Endodermal cell (in vitro differentiated cells): Measurements from ENCODE around the gene SUN2. TPM values are rescaled to one million over a fixed set of nuclear protein-coding genes. Genes with fewer than 3 reads are reported as not detected.
A peak's percentile ranks its signal among the peaks of the same experiment; 100 is the strongest.

Source experiments
- DNase-seq: peaks from one replicate; pipeline ENCODE4 v3.0.0-alpha.2; 2017
- H3K27ac ChIP-seq: 2 replicates; pipeline ENCODE4 v1.5.1; 2013; ENCODE audit warnings: mild to moderate bottlenecking, low read depth, low read length, moderate library complexity
- H3K27me3 ChIP-seq: 2 replicates; pipeline ENCODE4 v1.6.1; 2013; ENCODE audit warnings: mild to moderate bottlenecking, low read length, moderate library complexity; ENCODE audit not compliant: insufficient read depth, control insufficient read depth, poor library complexity, severe bottlenecking
- H3K36me3 ChIP-seq: 2 replicates; pipeline ENCODE4 v1.7.0; 2013; ENCODE audit warnings: mild to moderate bottlenecking, low read length, moderate library complexity; ENCODE audit not compliant: control insufficient read depth, insufficient read depth
- H3K4me1 ChIP-seq: one replicate; pipeline ENCODE4 v1.7.0; 2013; ENCODE audit warnings: low read length; ENCODE audit not compliant: control insufficient read depth, insufficient read depth
- H3K4me3 ChIP-seq: 2 replicates; pipeline ENCODE4 v1.5.1; 2013; ENCODE audit warnings: mild to moderate bottlenecking, low read length, moderate library complexity
- H3K9ac ChIP-seq: 2 replicates; pipeline ENCODE4 v1.6.1; 2013; ENCODE audit warnings: mild to moderate bottlenecking, low read length, moderate library complexity; ENCODE audit not compliant: poor library complexity, severe bottlenecking; ENCODE audit errors: extremely low read depth
- H3K9me3 ChIP-seq: 2 replicates; pipeline ENCODE4 v1.6.1; 2013; ENCODE audit warnings: mild to moderate bottlenecking, low read length, moderate library complexity; ENCODE audit not compliant: control insufficient read depth
- H3K27ac Mint-ChIP-seq: 2 replicates; pipeline ENCODE4 v1.8.0; 2020; ENCODE audit warnings: mixed read lengths
- H3K27me3 Mint-ChIP-seq: 2 replicates; pipeline ENCODE4 v1.8.0; 2021; ENCODE audit warnings: mild to moderate bottlenecking, mixed read lengths; ENCODE audit not compliant: insufficient read depth
- H3K36me3 Mint-ChIP-seq: 2 replicates; pipeline ENCODE4 v1.8.0; 2020; ENCODE audit warnings: low read depth, mixed read lengths
- H3K4me1 Mint-ChIP-seq: 2 replicates; pipeline ENCODE4 v1.8.0; 2020; ENCODE audit warnings: mixed read lengths
- H3K4me3 Mint-ChIP-seq: 2 replicates; pipeline ENCODE4 v1.8.0; 2020; ENCODE audit warnings: mild to moderate bottlenecking, moderate library complexity, mixed read lengths
- H3K9me3 Mint-ChIP-seq: 2 replicates; pipeline ENCODE4 v1.8.0; 2020; ENCODE audit warnings: mild to moderate bottlenecking, mixed read lengths
- WGBS, 2 experiments: methylation state at CpG; one replicate each; pipeline versions ENCODE4 v1.1.5 to v1.1.7; 2013; ENCODE audit warnings: missing lambda C conversion rate in 2 of 2, mixed read lengths in 1 of 2; ENCODE audit not compliant: insufficient coverage in 1 of 2, insufficient read length in 1 of 2; 5-methylcytosine and 5-hydroxymethylcytosine counted together
- total RNA-seq, 2 donors: library from RNA; stranded (reverse); fragmentation: NEBNext Ultra II Directional in 1 of 2; extraction: Animal tissue kit (Norgen Biotek cat#: 25700) in 1 of 2; gene quantifications; 2 replicates in 1 of 2; 3 replicates in 1 of 2; pipeline ENCODE4 v1.2.1, GENCODE V29; 2021
- TF ChIP-seq, protein P1 (sequence below): fragments of 200-600 bp; sonication (generic); conservative IDR thresholded peaks from 2 replicates; pipeline ENCODE4 v1.5.0; 2021; ENCODE audit warnings: antibody characterized with exemption, mild to moderate bottlenecking

Gene SUN2
- total RNA-seq, 2 donors from 2014 or later: 23.0 to 32.4 TPM

DNA sequence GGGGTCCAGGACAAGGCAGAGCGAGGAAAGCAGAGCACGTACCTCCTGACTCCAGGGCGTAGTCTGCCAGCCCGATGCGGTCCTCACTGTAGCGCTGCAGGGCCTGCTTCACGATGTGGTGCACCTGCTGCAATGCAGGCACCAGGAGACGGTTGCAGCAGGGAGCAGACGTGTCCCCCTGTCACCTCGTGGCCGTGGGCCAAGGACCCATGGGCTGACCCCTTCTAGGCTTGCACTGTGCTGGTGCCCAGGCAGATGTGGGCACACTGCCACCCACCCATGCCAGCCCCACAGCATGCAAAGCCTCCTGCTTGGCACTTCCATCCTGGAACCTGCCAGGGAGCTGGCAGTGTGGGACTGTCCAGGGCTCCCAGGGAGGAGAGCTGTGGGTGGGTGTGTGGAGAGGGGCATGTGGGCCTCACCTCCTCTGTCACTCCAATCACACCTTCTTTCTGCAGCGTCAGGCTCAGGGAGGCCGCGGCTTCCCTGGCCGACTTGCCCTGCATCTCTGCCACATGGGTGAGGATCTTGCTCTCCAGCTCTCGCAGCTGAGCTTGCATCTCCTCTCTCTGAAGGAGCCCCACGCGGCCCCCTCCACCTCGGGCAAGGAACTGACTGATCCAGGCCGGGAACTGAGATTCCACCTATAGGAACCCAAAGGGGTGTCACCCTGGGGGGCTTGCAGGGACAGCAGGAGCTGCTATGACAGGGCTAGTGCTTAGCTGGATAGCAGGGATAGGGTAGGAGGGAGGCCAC, 16.3 kb downstream of the SUN2 start:
- Histone ChIP-seq H3K4me3 (no peak overlapping the region), H3K27ac (no peak overlapping the region), H3K27me3 (no peaks in the 10 kb centered on the region), H3K4me1 (no peaks in the 10 kb centered on the region), H3K9ac (no peak overlapping the region), H3K36me3 (peaks cover 90% of the 10 kb centered on the region), H3K9me3 (no peaks in the 10 kb centered on the region)
- H3K27ac Mint-ChIP-seq: no peak overlapping the region
- 95 to 96% methylated on average over 11 to 20 of the region's 20 CpGs for WGBS, 2 experiments
- TF ChIP-seq, protein P1, sequence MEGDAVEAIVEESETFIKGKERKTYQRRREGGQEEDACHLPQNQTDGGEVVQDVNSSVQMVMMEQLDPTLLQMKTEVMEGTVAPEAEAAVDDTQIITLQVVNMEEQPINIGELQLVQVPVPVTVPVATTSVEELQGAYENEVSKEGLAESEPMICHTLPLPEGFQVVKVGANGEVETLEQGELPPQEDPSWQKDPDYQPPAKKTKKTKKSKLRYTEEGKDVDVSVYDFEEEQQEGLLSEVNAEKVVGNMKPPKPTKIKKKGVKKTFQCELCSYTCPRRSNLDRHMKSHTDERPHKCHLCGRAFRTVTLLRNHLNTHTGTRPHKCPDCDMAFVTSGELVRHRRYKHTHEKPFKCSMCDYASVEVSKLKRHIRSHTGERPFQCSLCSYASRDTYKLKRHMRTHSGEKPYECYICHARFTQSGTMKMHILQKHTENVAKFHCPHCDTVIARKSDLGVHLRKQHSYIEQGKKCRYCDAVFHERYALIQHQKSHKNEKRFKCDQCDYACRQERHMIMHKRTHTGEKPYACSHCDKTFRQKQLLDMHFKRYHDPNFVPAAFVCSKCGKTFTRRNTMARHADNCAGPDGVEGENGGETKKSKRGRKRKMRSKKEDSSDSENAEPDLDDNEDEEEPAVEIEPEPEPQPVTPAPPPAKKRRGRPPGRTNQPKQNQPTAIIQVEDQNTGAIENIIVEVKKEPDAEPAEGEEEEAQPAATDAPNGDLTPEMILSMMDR: no peak
- no peaks in the 10 kb centered on the region for H3K4me1 Mint-ChIP-seq
- DNase-seq: no peak
- H3K4me3 Mint-ChIP-seq: no peak overlapping the region
- no peaks in the 10 kb centered on the region for H3K27me3 Mint-ChIP-seq
- peaks cover 46% of the 10 kb centered on the region for H3K36me3 Mint-ChIP-seq
- H3K9me3 Mint-ChIP-seq: no peaks in the 10 kb centered on the region

DNA sequence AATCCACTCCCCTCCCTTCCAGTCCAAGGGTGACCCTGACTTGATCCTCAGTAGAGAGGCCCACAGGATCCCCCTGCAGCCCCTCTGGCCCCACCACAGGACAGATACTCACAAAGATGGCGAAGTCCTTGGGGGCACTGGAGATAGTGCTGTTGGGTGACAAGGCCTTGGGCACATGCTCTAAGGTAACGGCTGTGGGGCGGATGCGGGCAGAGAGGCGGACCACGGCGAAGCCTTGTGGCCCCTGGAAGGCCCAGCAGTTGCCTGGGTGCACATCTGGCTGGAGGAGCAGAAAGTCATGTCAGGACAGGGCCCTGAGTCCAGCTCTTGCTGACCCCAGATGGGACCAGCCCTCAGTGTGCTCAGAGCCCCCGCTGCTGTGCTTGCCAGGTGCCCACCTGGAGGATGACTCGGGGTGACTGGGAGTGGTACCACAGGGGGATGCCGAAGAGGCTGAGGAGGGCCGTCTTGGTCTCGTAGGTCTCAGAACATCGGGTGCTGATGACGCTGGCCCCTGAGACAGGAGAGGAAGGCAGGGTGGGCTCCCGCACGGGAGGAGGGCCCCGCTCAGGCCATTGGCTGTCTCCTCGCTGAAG, 17.2 kb downstream of the SUN2 start:
- H3K9me3 ChIP-seq: no peaks in the 10 kb centered on the region
- H3K9ac ChIP-seq: no peak overlapping the region
- H3K4me1 Mint-ChIP-seq: no peaks in the 10 kb centered on the region
- no peaks in the 10 kb centered on the region for H3K27me3 Mint-ChIP-seq
- peaks cover 49% of the 10 kb centered on the region for H3K36me3 Mint-ChIP-seq
- no peak overlapping the region for H3K27ac ChIP-seq
- no peak for DNase-seq
- H3K36me3 ChIP-seq: peaks cover 91% of the 10 kb centered on the region
- TF ChIP-seq, protein P1: no peak
- H3K27me3 ChIP-seq: no peaks in the 10 kb centered on the region
- no peaks in the 10 kb centered on the region for H3K9me3 Mint-ChIP-seq
- H3K4me1 ChIP-seq: no peaks in the 10 kb centered on the region
- WGBS, 2 experiments: 92 to 95% methylated on average over 9 to 18 of the region's 18 CpGs
- H3K4me3 Mint-ChIP-seq: no peak overlapping the region
- no peak overlapping the region for H3K27ac Mint-ChIP-seq
- H3K4me3 ChIP-seq: no peak overlapping the region

DNA sequence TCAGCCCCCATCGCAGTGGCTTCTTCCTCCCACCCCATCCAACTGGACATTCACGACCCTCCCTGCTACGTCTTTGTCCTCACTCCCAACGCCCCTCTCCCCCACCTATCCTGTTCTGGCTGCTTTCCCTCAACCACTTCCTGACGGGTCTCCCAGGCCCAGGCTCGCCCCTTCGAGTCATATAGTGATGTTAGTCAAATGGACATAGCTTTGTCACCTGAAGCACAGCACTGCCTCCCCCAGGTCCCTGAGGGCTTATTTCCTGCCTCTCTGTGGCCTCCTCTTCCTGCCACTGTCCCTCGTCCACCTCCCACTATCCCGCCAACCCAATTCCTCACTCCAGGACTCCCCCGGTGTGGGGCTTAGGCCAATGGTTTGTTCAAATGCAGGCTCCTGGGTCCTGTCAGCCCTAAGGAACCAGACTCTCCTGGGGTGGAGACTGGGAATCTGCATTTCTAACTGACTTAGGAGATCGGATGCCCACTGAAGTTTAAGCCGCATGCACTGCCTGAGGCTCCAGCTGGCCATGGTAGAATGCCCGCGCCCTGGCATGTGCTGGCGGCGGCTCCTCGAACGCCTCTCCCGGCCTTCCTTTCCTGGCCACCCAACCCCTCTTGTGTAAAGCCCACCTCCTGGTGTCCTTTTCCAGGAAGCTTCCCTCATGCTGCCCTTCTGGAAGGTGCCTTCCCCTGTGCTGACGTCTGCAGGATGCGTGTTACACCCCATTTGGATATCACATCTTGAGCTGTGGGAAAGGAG, 18.3 kb downstream of the SUN2 start:
- Histone ChIP-seq H3K4me3 (no peak overlapping the region), H3K9me3 (no peaks in the 10 kb centered on the region), H3K36me3 (peaks cover 88% of the 10 kb centered on the region), H3K27me3 (no peaks in the 10 kb centered on the region), H3K4me1 (no peaks in the 10 kb centered on the region), H3K27ac (no peak overlapping the region), H3K9ac (no peak overlapping the region)
- DNase-seq: no peak
- Mint-ChIP-seq H3K4me3 (no peak overlapping the region), H3K27me3 (no peaks in the 10 kb centered on the region), H3K4me1 (no peaks in the 10 kb centered on the region), H3K36me3 (peaks cover 49% of the 10 kb centered on the region), H3K9me3 (no peaks in the 10 kb centered on the region), H3K27ac (peak overlapping the region; percentile 55)
- 91 to 94% methylated on average over 17 to 21 of the region's 21 CpGs for WGBS, 2 experiments
- TF ChIP-seq, protein P1: no peak
